Measurements from ENCODE around the gene ZNF789.
A peak's percentile ranks its signal among the peaks of the same experiment; 100 is the strongest.
"Not testable (repeated sequence)": the region's sequence is repeated elsewhere in the genome, so short reads cannot be mapped to it uniquely, and the experiment has no call there.

The ZNF789 gene

GRCh38 chr7:99489235-99489634 lies 16.5 kb downstream of the ZNF789 start:
- Histone ChIP-seq H3K36me3 (ENCODE audit: control insufficient read depth, insufficient read depth, low read length) (peaks cover 58% of the 10 kb centered on the region), H3K9me3 (ENCODE audit: control insufficient read depth, low read length) (peaks cover 11% of the 10 kb centered on the region), H3K4me1 (ENCODE audit: control insufficient read depth, insufficient read depth, low read length, poor library complexity, severe bottlenecking) (no peaks in the 10 kb centered on the region), H3K4me3 (ENCODE audit: extremely low read depth, insufficient read depth, low read length, poor library complexity, severe bottlenecking) (no peak overlapping the region), H3K27ac (ENCODE audit: low read depth, low read length, severe bottlenecking) (no peak overlapping the region)
- 96 to 100% methylated on average over 2 of the region's 4 CpGs for WGBS, 2 experiments (ENCODE audit: insufficient coverage in 2 of 2)

- Histone ChIP-seq H3K4me3 (ENCODE audit: extremely low read depth, insufficient read depth, low read length, poor library complexity, severe bottlenecking) (no peak overlapping the region), H3K36me3 (ENCODE audit: control insufficient read depth, insufficient read depth, low read length) (peaks cover 58% of the 10 kb centered on the region), H3K9me3 (ENCODE audit: control insufficient read depth, low read length) (peaks cover 14% of the 10 kb centered on the region), H3K4me1 (ENCODE audit: control insufficient read depth, insufficient read depth, low read length, poor library complexity, severe bottlenecking) (no peaks in the 10 kb centered on the region), H3K27ac (ENCODE audit: low read depth, low read length, severe bottlenecking) (no peak overlapping the region)
- 71 to 75% methylated on average over 1 to 2 of the region's 3 CpGs for WGBS, 2 experiments (ENCODE audit: insufficient coverage in 2 of 2)
Observed at GRCh38 chr7:99490878-99491277, 18.2 kb downstream of the ZNF789 start.

- Histone ChIP-seq H3K27ac (ENCODE audit: low read depth, low read length, severe bottlenecking) (no peak overlapping the region), H3K9me3 (ENCODE audit: control insufficient read depth, low read length) (peaks cover 14% of the 10 kb centered on the region), H3K4me3 (ENCODE audit: extremely low read depth, insufficient read depth, low read length, poor library complexity, severe bottlenecking) (no peak overlapping the region), H3K36me3 (ENCODE audit: control insufficient read depth, insufficient read depth, low read length) (peaks cover 68% of the 10 kb centered on the region), H3K4me1 (ENCODE audit: control insufficient read depth, insufficient read depth, low read length, poor library complexity, severe bottlenecking) (no peaks in the 10 kb centered on the region)
- WGBS, 2 experiments (ENCODE audit: insufficient coverage in 2 of 2) = 100% methylated on average over 3 to 4 of the region's 6 CpGs
Observed at GRCh38 chr7:99493823-99494222, 21.1 kb downstream of the ZNF789 start.

- 96 to 100% methylated on average over 1 to 3 of the region's 6 CpGs for WGBS, 2 experiments (ENCODE audit: insufficient coverage in 2 of 2)
Observed at GRCh38 chr7:99497766-99498545, 25.3 kb downstream of the ZNF789 start.

GRCh38 chr7:99498546-99498944 lies 25.9 kb downstream of the ZNF789 start:
- no peak overlapping the region for H3K27ac ChIP-seq (ENCODE audit: low read depth, low read length, severe bottlenecking)
- 70 to 80% methylated on average over 7 to 9 of the region's 11 CpGs for WGBS, 2 experiments (ENCODE audit: insufficient coverage in 2 of 2)
- H3K36me3 ChIP-seq (ENCODE audit: control insufficient read depth, insufficient read depth, low read length) = peaks cover 44% of the 10 kb centered on the region

More at GRCh38 chr7:99497766-99498545, 25.3 kb downstream of the ZNF789 start:
- Histone ChIP-seq H3K27ac (ENCODE audit: low read depth, low read length, severe bottlenecking) (no peak overlapping the region), H3K36me3 (ENCODE audit: control insufficient read depth, insufficient read depth, low read length) (peaks cover 50% of the 10 kb centered on the region), H3K4me3 (ENCODE audit: extremely low read depth, insufficient read depth, low read length, poor library complexity, severe bottlenecking) (peak overlapping the region; percentile 98), H3K9me3 (ENCODE audit: control insufficient read depth, low read length) (peaks cover 11% of the 10 kb centered on the region), H3K4me1 (ENCODE audit: control insufficient read depth, insufficient read depth, low read length, poor library complexity, severe bottlenecking) (peaks cover 4% of the 10 kb centered on the region)

GRCh38 chr7:99499371-99499720 lies 26.7 kb downstream of the ZNF789 start:
- Histone ChIP-seq H3K36me3 (ENCODE audit: control insufficient read depth, insufficient read depth, low read length) (peaks cover 36% of the 10 kb centered on the region), H3K27ac (ENCODE audit: low read depth, low read length, severe bottlenecking) (peak overlapping the region; percentile 91), H3K9me3 (ENCODE audit: control insufficient read depth, low read length) (peaks cover 2% of the 10 kb centered on the region), H3K4me3 (ENCODE audit: extremely low read depth, insufficient read depth, low read length, poor library complexity, severe bottlenecking) (peak overlapping the region; percentile 98), H3K4me1 (ENCODE audit: control insufficient read depth, insufficient read depth, low read length, poor library complexity, severe bottlenecking) (peaks cover 4% of the 10 kb centered on the region)
- 1 to 2% methylated on average over 9 to 11 of the region's 14 CpGs for WGBS, 2 experiments (ENCODE audit: insufficient coverage in 2 of 2)

More at GRCh38 chr7:99498546-99498944, 25.9 kb downstream of the ZNF789 start:
- Histone ChIP-seq H3K4me3 (ENCODE audit: extremely low read depth, insufficient read depth, low read length, poor library complexity, severe bottlenecking) (peak overlapping the region; percentile 98), H3K4me1 (ENCODE audit: control insufficient read depth, insufficient read depth, low read length, poor library complexity, severe bottlenecking) (peaks cover 4% of the 10 kb centered on the region), H3K9me3 (ENCODE audit: control insufficient read depth, low read length) (peaks cover 10% of the 10 kb centered on the region)

GRCh38 chr7:99499721-99500636 lies 27.3 kb downstream of the ZNF789 start, which contains the start of gene ZNF394:
Gene ZNF394, minus strand, starts transcription at chr7:99500281. Its CDS starts 188 bp downstream, at chr7:99500093.
- Histone ChIP-seq H3K27ac (ENCODE audit: low read depth, low read length, severe bottlenecking) (peak within 1 kb of the TSS; percentile 91), H3K36me3 (ENCODE audit: control insufficient read depth, insufficient read depth, low read length) (peaks cover 30% of the 10 kb centered on the region), H3K4me3 (ENCODE audit: extremely low read depth, insufficient read depth, low read length, poor library complexity, severe bottlenecking) (peak within 1 kb of the TSS; percentile 98), H3K9me3 (ENCODE audit: control insufficient read depth, low read length) (no peaks in the 10 kb centered on the region), H3K4me1 (ENCODE audit: control insufficient read depth, insufficient read depth, low read length, poor library complexity, severe bottlenecking) (peaks cover 4% of the 10 kb centered on the region)
- 0 to 1% methylated on average over 56 to 63 of the region's 68 CpGs for WGBS, 2 experiments (ENCODE audit: insufficient coverage in 2 of 2)

GRCh38 chr7:99500637-99501009 lies 27.9 kb downstream of the ZNF789 start:
- no peaks in the 10 kb centered on the region for H3K9me3 ChIP-seq (ENCODE audit: control insufficient read depth, low read length)
- WGBS, 2 experiments (ENCODE audit: insufficient coverage in 2 of 2) = 61 to 65% methylated on average over 9 to 12 of the region's 16 CpGs
- H3K4me3 ChIP-seq (ENCODE audit: extremely low read depth, insufficient read depth, low read length, poor library complexity, severe bottlenecking) = peak overlapping the region; percentile 98
- H3K27ac ChIP-seq (ENCODE audit: low read depth, low read length, severe bottlenecking) = no peak overlapping the region
- peaks cover 4% of the 10 kb centered on the region for H3K4me1 ChIP-seq (ENCODE audit: control insufficient read depth, insufficient read depth, low read length, poor library complexity, severe bottlenecking)
- peaks cover 23% of the 10 kb centered on the region for H3K36me3 ChIP-seq (ENCODE audit: control insufficient read depth, insufficient read depth, low read length)

GRCh38 chr7:99501236-99501635 lies 28.5 kb downstream of the ZNF789 start:
- Histone ChIP-seq H3K4me3 (ENCODE audit: extremely low read depth, insufficient read depth, low read length, poor library complexity, severe bottlenecking) (peak overlapping the region; percentile 98), H3K36me3 (ENCODE audit: control insufficient read depth, insufficient read depth, low read length) (peaks cover 17% of the 10 kb centered on the region)
- not testable (repeated sequence) for H3K27ac ChIP-seq (ENCODE audit: low read depth, low read length, severe bottlenecking); H3K9me3 ChIP-seq (ENCODE audit: control insufficient read depth, low read length); H3K4me1 ChIP-seq (ENCODE audit: control insufficient read depth, insufficient read depth, low read length, poor library complexity, severe bottlenecking)
- whole genome bisulfite sequencing, 2 experiments (ENCODE audit: insufficient coverage in 2 of 2) = 95 to 97% methylated on average over 12 of the region's 12 CpGs

GRCh38 chr7:99504281-99504602 lies 31.6 kb downstream of the ZNF789 start:
- Histone ChIP-seq H3K4me3 (ENCODE audit: extremely low read depth, insufficient read depth, low read length, poor library complexity, severe bottlenecking) (peak overlapping the region; percentile 87), H3K36me3 (ENCODE audit: control insufficient read depth, insufficient read depth, low read length) (peaks cover 6% of the 10 kb centered on the region), H3K4me1 (ENCODE audit: control insufficient read depth, insufficient read depth, low read length, poor library complexity, severe bottlenecking) (peaks cover 17% of the 10 kb centered on the region), H3K27ac (ENCODE audit: low read depth, low read length, severe bottlenecking) (peak overlapping the region; percentile 75), H3K9me3 (ENCODE audit: control insufficient read depth, low read length) (no peaks in the 10 kb centered on the region)
- 16% methylated on average over 16 to 19 of the region's 19 CpGs for WGBS, 2 experiments (ENCODE audit: insufficient coverage in 2 of 2)

Measured in mesodermal cell (in vitro differentiated cells).